ENCODE measurements around the gene SLC9A3. TPM values are rescaled to one million over a fixed set of nuclear protein-coding genes. Genes with fewer than 3 reads are reported as not detected.

The SLC9A3 gene
- 2.0 to 2.3 TPM (median 2.2 TPM) in 5 replicates for total RNA-seq (2022; extraction: Qiagen RNA extraction)

GRCh38 chr5:524234-524972, at the start of gene SLC9A3:
Gene SLC9A3 (minus strand): TSS chr5:524449.

GRCh38 chr5:442335-443238, 81.7 kb downstream of the SLC9A3 start, which contains the start of gene EXOC3:
Gene EXOC3 (plus strand): TSS chr5:443176. CDS start chr5:446206, 3,030 bp downstream.

Other genes starting within 250 kb of the SLC9A3 start
- 4.4 to 5.2 TPM (median 4.8 TPM) in 5 replicates for gene AHRR, start 202.7 kb downstream of the SLC9A3 start, total RNA-seq (2022; extraction: Qiagen RNA extraction)
- gene EXOC3, start 81.3 kb downstream of the SLC9A3 start, total RNA-seq (2022; extraction: Qiagen RNA extraction) = 27.9 to 32.1 TPM (median 30.7 TPM) in 5 replicates
- gene CEP72, start 87.9 kb upstream of the SLC9A3 start, total RNA-seq (2022; extraction: Qiagen RNA extraction) = 8.0 to 10.7 TPM (median 10.3 TPM) in 5 replicates
- 6.6 to 8.2 TPM (median 7.4 TPM) in 5 replicates for gene TPPP, start 168.9 kb upstream of the SLC9A3 start, total RNA-seq (2022; extraction: Qiagen RNA extraction)

Measured in A549 treated with AZD2906 at 1 μM for 4 hours (cell line).